ENCODE data around the gene HIVEP3. TPM values are rescaled to one million over a fixed set of nuclear protein-coding genes. Genes with fewer than 3 reads are reported as not detected.

Gene HIVEP3
- polyA plus RNA-seq, 1 donor (not counting 4 experiments of a cell fraction or from before 2014, with no cell fraction given) = 1.1 TPM

GRCh38 chr1:41615981-41616380 lies 302.7 kb downstream of the HIVEP3 start:
- FAIRE-seq = no peak
- Histone ChIP-seq H3K4me3 (ENCODE audit: control insufficient read depth in 2 of 3, extremely low read depth in 1 of 3, insufficient read depth in 2 of 3, low read depth in 1 of 3, low read length in 3 of 3) (no peak overlapping the region), H3K9ac (ENCODE audit: control insufficient read depth, extremely low read depth, insufficient read depth, low read length) (no peak overlapping the region), H3K36me3 (ENCODE audit: control insufficient read depth in 2 of 2, extremely low read depth in 1 of 2, insufficient read depth in 2 of 2, low read length in 2 of 2) (no peaks in the 10 kb centered on the region), H3K9me3 (ENCODE audit: control insufficient read depth, low read depth, low read length) (no peaks in the 10 kb centered on the region), H2AFZ (ENCODE audit: control insufficient read depth, low read length) (no peak overlapping the region), H3K27me3 (ENCODE audit: control insufficient read depth, extremely low read depth, insufficient read depth, low read length) (no peaks in the 10 kb centered on the region), H3K4me1 (ENCODE audit: control insufficient read depth, extremely low read depth, insufficient read depth, low read length) (peaks cover 20% of the 10 kb centered on the region), H4K20me1 (ENCODE audit: control insufficient read depth, extremely low read depth, insufficient read depth, low read length) (no peaks in the 10 kb centered on the region), H3K79me2 (ENCODE audit: control insufficient read depth, insufficient read depth, low read length) (no peaks in the 10 kb centered on the region), H3K27ac (ENCODE audit: control insufficient read depth, insufficient read depth, low read length) (no peak overlapping the region), H3K9me1 (ENCODE audit: control insufficient read depth, extremely low read depth, insufficient read depth, low read length) (no peaks in the 10 kb centered on the region), H3K4me2 (ENCODE audit: control insufficient read depth, extremely low read depth, insufficient read depth, low read depth, low read length) (no peak overlapping the region)
- dilution Hi-C loops (cut with MboI; ENCODE audit: extremely low pct_ligation_motif_present, low sequenced_read_pairs) = no loop called here
- TF ChIP-seq, protein P1, sequence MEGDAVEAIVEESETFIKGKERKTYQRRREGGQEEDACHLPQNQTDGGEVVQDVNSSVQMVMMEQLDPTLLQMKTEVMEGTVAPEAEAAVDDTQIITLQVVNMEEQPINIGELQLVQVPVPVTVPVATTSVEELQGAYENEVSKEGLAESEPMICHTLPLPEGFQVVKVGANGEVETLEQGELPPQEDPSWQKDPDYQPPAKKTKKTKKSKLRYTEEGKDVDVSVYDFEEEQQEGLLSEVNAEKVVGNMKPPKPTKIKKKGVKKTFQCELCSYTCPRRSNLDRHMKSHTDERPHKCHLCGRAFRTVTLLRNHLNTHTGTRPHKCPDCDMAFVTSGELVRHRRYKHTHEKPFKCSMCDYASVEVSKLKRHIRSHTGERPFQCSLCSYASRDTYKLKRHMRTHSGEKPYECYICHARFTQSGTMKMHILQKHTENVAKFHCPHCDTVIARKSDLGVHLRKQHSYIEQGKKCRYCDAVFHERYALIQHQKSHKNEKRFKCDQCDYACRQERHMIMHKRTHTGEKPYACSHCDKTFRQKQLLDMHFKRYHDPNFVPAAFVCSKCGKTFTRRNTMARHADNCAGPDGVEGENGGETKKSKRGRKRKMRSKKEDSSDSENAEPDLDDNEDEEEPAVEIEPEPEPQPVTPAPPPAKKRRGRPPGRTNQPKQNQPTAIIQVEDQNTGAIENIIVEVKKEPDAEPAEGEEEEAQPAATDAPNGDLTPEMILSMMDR (optimal IDR thresholded peaks at IDR 0.05 in 1 of 3, IDR thresholded peaks at IDR 0.05 in 1 of 3, conservative IDR thresholded peaks at IDR 0.05 in 1 of 3; ENCODE audit: extremely low read depth in 1 of 3, insufficient read depth in 2 of 3, low read length in 3 of 3) = no peak
- TF ChIP-seq EZH2 (IDR thresholded peaks at IDR 0.05; ENCODE audit: low read length) = no peak
- DNase-seq (ENCODE audit: low read depth, low spot score) = no peak

DNA sequence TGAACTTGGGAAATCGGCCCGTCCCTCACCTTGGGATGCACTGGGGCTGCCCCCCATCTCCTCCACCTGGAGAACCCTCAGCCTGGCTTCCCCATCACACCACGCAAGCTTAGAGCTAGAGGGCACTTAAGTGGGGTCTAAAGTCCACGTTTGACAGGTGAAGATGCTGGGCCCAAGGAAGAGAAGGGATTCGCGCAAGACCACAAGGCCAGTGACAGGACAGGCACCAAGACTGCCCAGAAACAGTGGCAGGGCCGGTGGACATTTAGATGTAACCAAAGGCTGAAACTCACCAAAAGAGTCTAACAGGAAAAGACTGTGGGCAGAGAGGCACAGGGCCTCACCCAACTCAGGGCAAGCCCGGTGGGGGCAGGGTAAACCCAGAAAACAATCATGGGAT lies 303.4 kb downstream of the HIVEP3 start:
- Histone ChIP-seq H3K4me2 (ENCODE audit: control insufficient read depth, extremely low read depth, insufficient read depth, low read depth, low read length) (no peak overlapping the region), H3K79me2 (ENCODE audit: control insufficient read depth, insufficient read depth, low read length) (no peaks in the 10 kb centered on the region), H3K9me1 (ENCODE audit: control insufficient read depth, extremely low read depth, insufficient read depth, low read length) (no peaks in the 10 kb centered on the region), H3K4me1 (ENCODE audit: control insufficient read depth, extremely low read depth, insufficient read depth, low read length) (peaks cover 19% of the 10 kb centered on the region), H2AFZ (ENCODE audit: control insufficient read depth, low read length) (no peak overlapping the region), H3K9me3 (ENCODE audit: control insufficient read depth, low read depth, low read length) (no peaks in the 10 kb centered on the region), H3K27ac (ENCODE audit: control insufficient read depth, insufficient read depth, low read length) (no peak overlapping the region), H3K27me3 (ENCODE audit: control insufficient read depth, extremely low read depth, insufficient read depth, low read length) (no peaks in the 10 kb centered on the region), H4K20me1 (ENCODE audit: control insufficient read depth, extremely low read depth, insufficient read depth, low read length) (no peaks in the 10 kb centered on the region), H3K4me3 (ENCODE audit: control insufficient read depth in 2 of 3, extremely low read depth in 1 of 3, insufficient read depth in 2 of 3, low read depth in 1 of 3, low read length in 3 of 3) (no peak overlapping the region), H3K9ac (ENCODE audit: control insufficient read depth, extremely low read depth, insufficient read depth, low read length) (no peak overlapping the region), H3K36me3 (ENCODE audit: control insufficient read depth in 2 of 2, extremely low read depth in 1 of 2, insufficient read depth in 2 of 2, low read length in 2 of 2) (no peaks in the 10 kb centered on the region)
- FAIRE-seq = no peak
- no peak for DNase-seq (ENCODE audit: low read depth, low spot score)
- TF ChIP-seq, protein P1 (optimal IDR thresholded peaks at IDR 0.05 in 1 of 3, IDR thresholded peaks at IDR 0.05 in 1 of 3, conservative IDR thresholded peaks at IDR 0.05 in 1 of 3; ENCODE audit: extremely low read depth in 1 of 3, insufficient read depth in 2 of 3, low read length in 3 of 3) = no peak
- no peak for TF ChIP-seq EZH2 (IDR thresholded peaks at IDR 0.05; ENCODE audit: low read length)
- dilution Hi-C loops (cut with MboI; ENCODE audit: extremely low pct_ligation_motif_present, low sequenced_read_pairs) = no loop called here

All from keratinocyte (primary cell).